Measurements from ENCODE around the gene NOB1.

Gene NOB1

GRCh38 chr16:69725480-69726312, 29.0 kb downstream of the NOB1 start:
- Mint-ChIP-seq H3K27ac (ENCODE audit: low read depth) (peak overlapping the region; percentile 92), H3K36me3 (ENCODE audit: insufficient read depth) (peaks cover 7% of the 10 kb centered on the region), H3K27me3 (no peaks in the 10 kb centered on the region), H3K4me3 (peak overlapping the region; percentile 94), H3K9me3 (no peaks in the 10 kb centered on the region), H3K4me1 (peaks cover 20% of the 10 kb centered on the region)
- DNase-seq (ENCODE audit: low spot score in 2 of 2) (no peak), ATAC-seq (replicated peaks; ENCODE audit: extremely low read depth, poor library complexity, severe bottlenecking) (no peak)

- Mint-ChIP-seq H3K27me3 (no peaks in the 10 kb centered on the region), H3K9me3 (no peaks in the 10 kb centered on the region), H3K36me3 (ENCODE audit: insufficient read depth) (peaks cover 8% of the 10 kb centered on the region), H3K27ac (ENCODE audit: low read depth) (no peak overlapping the region), H3K4me1 (peaks cover 20% of the 10 kb centered on the region), H3K4me3 (no peak overlapping the region)
- ATAC-seq (replicated peaks; ENCODE audit: extremely low read depth, poor library complexity, severe bottlenecking) (no peak), DNase-seq (ENCODE audit: low spot score in 2 of 2) (no peak)
Observed at GRCh38 chr16:69724981-69725479, 29.7 kb downstream of the NOB1 start.

GRCh38 chr16:69724414-69724873, 30.3 kb downstream of the NOB1 start:
- DNase-seq (ENCODE audit: low spot score in 2 of 2) (no peak), ATAC-seq (replicated peaks; ENCODE audit: extremely low read depth, poor library complexity, severe bottlenecking) (no peak)
- Mint-ChIP-seq H3K4me3 (no peak overlapping the region), H3K36me3 (ENCODE audit: insufficient read depth) (peaks cover 8% of the 10 kb centered on the region), H3K4me1 (peaks cover 20% of the 10 kb centered on the region), H3K27me3 (no peaks in the 10 kb centered on the region), H3K9me3 (no peaks in the 10 kb centered on the region), H3K27ac (ENCODE audit: low read depth) (no peak overlapping the region)

DNA sequence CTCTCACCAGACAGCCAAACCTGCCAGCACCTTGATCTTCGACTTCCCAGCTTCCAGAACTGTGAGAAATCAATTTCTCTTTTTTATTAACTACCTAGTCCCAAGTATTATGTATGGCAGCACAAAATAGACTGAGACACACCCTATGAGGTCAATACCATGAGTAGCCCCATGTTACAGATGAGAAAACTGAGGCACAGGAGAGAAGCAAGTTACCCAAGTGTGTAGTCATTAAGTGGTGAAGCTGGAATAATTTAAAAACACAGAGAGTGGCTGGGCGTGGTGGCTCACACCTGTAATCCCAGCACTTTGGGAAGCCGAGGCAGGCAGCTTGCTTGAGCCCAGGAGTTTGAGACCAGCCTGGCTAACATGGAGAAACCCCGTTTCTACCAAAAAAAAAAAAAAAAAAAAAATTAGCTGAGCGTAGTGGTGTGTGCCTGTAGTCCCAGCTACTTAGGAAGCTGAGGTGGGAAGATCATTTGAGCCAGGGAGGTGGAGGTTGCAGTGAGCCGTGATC, 33.2 kb downstream of the NOB1 start:
- no peak overlapping the region for H3K27ac Mint-ChIP-seq (ENCODE audit: low read depth)
- DNase-seq (ENCODE audit: low spot score in 2 of 2) (no peak), ATAC-seq (replicated peaks; ENCODE audit: extremely low read depth, poor library complexity, severe bottlenecking) (no peak)
- peaks cover 10% of the 10 kb centered on the region for H3K36me3 Mint-ChIP-seq (ENCODE audit: insufficient read depth)
- H3K27me3 Mint-ChIP-seq: no peaks in the 10 kb centered on the region
- no peaks in the 10 kb centered on the region for H3K9me3 Mint-ChIP-seq
- H3K4me3 Mint-ChIP-seq: no peak overlapping the region
- H3K4me1 Mint-ChIP-seq: peaks cover 9% of the 10 kb centered on the region

DNA sequence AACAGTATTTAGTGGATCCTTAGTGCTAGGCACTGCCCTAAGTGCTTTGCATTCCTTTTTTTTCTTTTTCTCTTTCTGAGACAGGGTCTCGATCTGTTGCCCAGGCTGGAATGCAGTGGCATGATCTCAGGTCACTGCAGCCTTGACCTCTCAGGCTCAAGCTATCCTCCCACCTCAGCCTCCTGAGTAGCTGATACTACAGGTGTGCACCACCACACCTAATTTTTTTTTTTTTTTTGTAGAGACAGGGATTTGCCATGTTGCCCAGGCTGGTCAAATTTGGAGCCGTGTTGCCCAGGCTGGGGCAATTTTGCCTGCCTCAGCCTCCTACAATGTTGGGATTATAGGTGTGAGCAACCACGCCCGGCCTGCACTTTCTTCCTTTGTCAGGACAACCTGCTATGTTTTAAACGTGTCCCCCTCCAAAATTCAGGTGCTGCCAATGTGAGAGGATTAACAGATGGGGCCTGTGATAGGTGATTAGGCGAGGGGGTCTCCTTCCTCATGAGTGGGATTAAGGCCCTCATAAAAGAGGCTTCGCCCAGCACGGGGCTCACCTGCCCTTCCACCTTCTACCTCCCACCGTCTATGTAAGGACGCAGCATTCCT, 33.8 kb downstream of the NOB1 start:
- no peak overlapping the region for H3K27ac Mint-ChIP-seq (ENCODE audit: low read depth)
- DNase-seq (ENCODE audit: low spot score in 2 of 2) (no peak), ATAC-seq (replicated peaks; ENCODE audit: extremely low read depth, poor library complexity, severe bottlenecking) (no peak)
- H3K36me3 Mint-ChIP-seq (ENCODE audit: insufficient read depth): peaks cover 5% of the 10 kb centered on the region
- H3K27me3 Mint-ChIP-seq: no peaks in the 10 kb centered on the region
- H3K4me1 Mint-ChIP-seq: peaks cover 4% of the 10 kb centered on the region
- H3K4me3 Mint-ChIP-seq: no peak overlapping the region
- H3K9me3 Mint-ChIP-seq: no peaks in the 10 kb centered on the region

- Mint-ChIP-seq H3K27ac (ENCODE audit: low read depth) (no peak overlapping the region), H3K4me3 (no peak overlapping the region), H3K9me3 (no peaks in the 10 kb centered on the region), H3K4me1 (no peaks in the 10 kb centered on the region), H3K36me3 (ENCODE audit: insufficient read depth) (peaks cover 4% of the 10 kb centered on the region), H3K27me3 (no peaks in the 10 kb centered on the region)
- DNase-seq (ENCODE audit: low spot score in 2 of 2) (no peak), ATAC-seq (replicated peaks; ENCODE audit: extremely low read depth, poor library complexity, severe bottlenecking) (no peak)
Observed at GRCh38 chr16:69718111-69718764, 36.5 kb downstream of the NOB1 start.

DNA sequence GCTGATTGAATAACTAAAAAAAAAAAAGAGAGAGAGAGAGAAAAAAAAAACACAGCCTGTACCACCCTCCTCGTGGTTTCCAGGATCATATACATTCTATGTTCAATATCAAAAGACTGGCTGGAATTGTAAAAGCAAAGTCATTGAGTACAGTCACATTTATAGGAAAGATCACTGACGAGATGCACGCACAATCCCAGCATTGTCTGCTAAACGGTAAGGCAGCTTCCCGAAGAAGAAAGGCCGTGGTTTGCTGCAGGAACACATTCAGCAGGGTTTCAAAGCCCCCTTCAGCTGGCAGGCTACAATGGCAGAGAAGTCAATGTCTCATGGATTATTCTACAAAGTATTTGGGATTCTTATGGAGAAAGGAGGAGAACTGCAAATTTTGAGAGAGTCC, 37.7 kb downstream of the NOB1 start:
- Mint-ChIP-seq H3K27me3 (no peaks in the 10 kb centered on the region), H3K4me1 (no peaks in the 10 kb centered on the region), H3K36me3 (ENCODE audit: insufficient read depth) (peaks cover 4% of the 10 kb centered on the region), H3K9me3 (no peaks in the 10 kb centered on the region), H3K27ac (ENCODE audit: low read depth) (no peak overlapping the region), H3K4me3 (no peak overlapping the region)
- ATAC-seq (replicated peaks; ENCODE audit: extremely low read depth, poor library complexity, severe bottlenecking): no peak
- no peak for DNase-seq (ENCODE audit: low spot score in 2 of 2)

GRCh38 chr16:69712914-69713581, 41.7 kb downstream of the NOB1 start:
- peaks cover 3% of the 10 kb centered on the region for H3K36me3 Mint-ChIP-seq (ENCODE audit: insufficient read depth)
- no peaks in the 10 kb centered on the region for H3K9me3 Mint-ChIP-seq
- no peaks in the 10 kb centered on the region for H3K4me1 Mint-ChIP-seq
- ATAC-seq (replicated peaks; ENCODE audit: extremely low read depth, poor library complexity, severe bottlenecking) (no peak), DNase-seq (ENCODE audit: low spot score in 2 of 2) (no peak)
- H3K27me3 Mint-ChIP-seq: no peaks in the 10 kb centered on the region
- no peak overlapping the region for H3K27ac Mint-ChIP-seq (ENCODE audit: low read depth)
- no peak overlapping the region for H3K4me3 Mint-ChIP-seq

DNA sequence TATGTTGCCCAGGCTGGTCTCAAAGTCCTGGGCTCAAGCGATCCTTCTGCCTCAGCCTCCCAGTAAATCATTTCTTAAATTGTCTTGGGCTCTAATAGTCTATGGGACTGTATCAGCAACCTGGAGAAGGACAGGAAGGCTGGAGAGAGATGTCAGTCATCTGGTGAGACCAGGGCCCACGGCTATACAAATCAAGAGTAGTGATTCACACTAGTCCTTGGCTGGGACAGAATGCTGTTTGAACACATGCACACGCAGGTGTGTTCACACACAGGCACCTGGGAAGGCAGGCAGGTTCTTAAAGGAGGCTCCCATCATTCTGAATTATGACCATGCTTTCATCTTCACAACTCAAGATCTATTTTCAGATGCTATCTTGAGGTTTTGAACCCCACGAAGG, 42.4 kb downstream of the NOB1 start:
- no peak for DNase-seq (ENCODE audit: low spot score in 2 of 2)
- Mint-ChIP-seq H3K4me1 (no peaks in the 10 kb centered on the region), H3K36me3 (ENCODE audit: insufficient read depth) (peaks cover 3% of the 10 kb centered on the region), H3K27me3 (no peaks in the 10 kb centered on the region), H3K27ac (ENCODE audit: low read depth) (no peak overlapping the region), H3K9me3 (no peaks in the 10 kb centered on the region), H3K4me3 (no peak overlapping the region)
- no peak for ATAC-seq (replicated peaks; ENCODE audit: extremely low read depth, poor library complexity, severe bottlenecking)

DNA sequence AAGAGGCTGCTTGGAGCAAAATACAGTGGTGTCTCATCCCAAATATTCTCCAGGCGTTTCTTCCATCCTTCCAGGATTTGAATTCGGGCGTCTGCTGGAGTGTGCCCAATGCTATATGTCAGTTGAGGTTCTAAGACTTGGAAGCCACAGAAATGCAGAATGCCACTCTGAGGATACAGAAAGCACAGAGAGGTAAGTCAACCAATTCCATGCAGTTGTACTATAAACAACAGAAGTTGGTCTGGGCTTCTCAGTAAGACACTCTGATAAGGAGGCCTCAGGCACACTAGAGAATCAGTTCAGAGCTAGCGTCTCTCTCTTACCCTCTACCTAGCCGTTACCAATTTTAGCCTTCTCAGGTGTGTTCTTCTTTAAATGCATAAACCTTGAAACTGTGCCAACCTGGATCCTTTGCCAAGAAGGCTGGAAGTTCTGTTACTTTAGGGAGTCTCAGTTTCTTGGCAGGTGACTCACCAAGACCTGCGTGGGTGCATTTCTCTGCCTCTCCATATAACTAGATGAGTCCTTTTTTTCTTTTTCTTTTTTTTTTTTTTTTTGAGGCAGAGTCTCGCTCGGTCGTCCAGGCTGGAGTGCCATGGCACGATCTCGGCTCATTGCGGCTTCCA, 43.5 kb downstream of the NOB1 start:
- no peak overlapping the region for H3K4me3 Mint-ChIP-seq
- no peak for DNase-seq (ENCODE audit: low spot score in 2 of 2)
- H3K4me1 Mint-ChIP-seq: no peaks in the 10 kb centered on the region
- peaks cover 5% of the 10 kb centered on the region for H3K36me3 Mint-ChIP-seq (ENCODE audit: insufficient read depth)
- H3K27ac Mint-ChIP-seq (ENCODE audit: low read depth): no peak overlapping the region
- ATAC-seq (replicated peaks; ENCODE audit: extremely low read depth, poor library complexity, severe bottlenecking): no peak
- no peaks in the 10 kb centered on the region for H3K9me3 Mint-ChIP-seq
- no peaks in the 10 kb centered on the region for H3K27me3 Mint-ChIP-seq

DNA sequence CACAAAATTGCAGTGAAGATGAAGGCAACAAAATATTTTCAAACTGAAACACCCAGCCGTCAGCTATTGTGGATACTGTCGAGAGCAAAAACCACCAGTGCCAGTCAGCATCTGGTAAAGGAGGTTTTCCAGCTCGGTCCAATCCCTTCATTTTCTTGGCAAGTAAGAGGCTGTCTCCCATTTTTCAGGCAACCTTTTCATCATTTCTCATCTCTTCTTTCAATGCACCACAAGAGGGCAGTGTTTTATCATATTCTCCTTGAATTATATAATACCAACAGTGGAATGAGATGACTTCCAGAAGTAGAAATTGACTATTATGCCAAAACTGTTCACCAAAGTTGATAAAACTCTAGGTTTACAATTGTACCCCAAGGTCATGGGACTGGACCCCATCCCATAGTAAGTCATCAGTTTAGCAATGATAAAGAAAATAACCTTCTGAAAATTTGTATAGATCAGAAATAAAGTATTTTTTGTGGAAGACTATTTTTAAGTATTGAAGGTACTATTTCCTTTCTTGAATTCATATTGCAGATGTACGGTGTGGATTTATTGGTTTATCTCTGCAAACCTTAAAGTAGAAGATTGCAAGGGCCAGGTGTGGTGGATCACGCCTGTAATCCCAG, 45.2 kb downstream of the NOB1 start:
- peaks cover 5% of the 10 kb centered on the region for H3K36me3 Mint-ChIP-seq (ENCODE audit: insufficient read depth)
- H3K9me3 Mint-ChIP-seq: no peaks in the 10 kb centered on the region
- ATAC-seq (replicated peaks; ENCODE audit: extremely low read depth, poor library complexity, severe bottlenecking) (no peak), DNase-seq (ENCODE audit: low spot score in 2 of 2) (no peak)
- H3K27ac Mint-ChIP-seq (ENCODE audit: low read depth): no peak overlapping the region
- no peak overlapping the region for H3K4me3 Mint-ChIP-seq
- no peaks in the 10 kb centered on the region for H3K4me1 Mint-ChIP-seq
- H3K27me3 Mint-ChIP-seq: no peaks in the 10 kb centered on the region

Data from central memory CD8-positive, alpha-beta T cell (primary cell).